HG02840 (cell line): ENCODE results near the gene ALOXE3.
A peak's percentile ranks its signal among the peaks of the same experiment; 100 is the strongest.

Experiments
- ATAC-seq: cut with Tn5 transposase; IDR thresholded peaks from one replicate; pipeline ENCODE4 v1.9.1; 2021; ENCODE audit warnings: mild to moderate bottlenecking, moderate library complexity, moderate number of reproducible peaks; ENCODE audit not compliant: unreplicated experiment, low FRiP score

Gene ALOXE3

DNA sequence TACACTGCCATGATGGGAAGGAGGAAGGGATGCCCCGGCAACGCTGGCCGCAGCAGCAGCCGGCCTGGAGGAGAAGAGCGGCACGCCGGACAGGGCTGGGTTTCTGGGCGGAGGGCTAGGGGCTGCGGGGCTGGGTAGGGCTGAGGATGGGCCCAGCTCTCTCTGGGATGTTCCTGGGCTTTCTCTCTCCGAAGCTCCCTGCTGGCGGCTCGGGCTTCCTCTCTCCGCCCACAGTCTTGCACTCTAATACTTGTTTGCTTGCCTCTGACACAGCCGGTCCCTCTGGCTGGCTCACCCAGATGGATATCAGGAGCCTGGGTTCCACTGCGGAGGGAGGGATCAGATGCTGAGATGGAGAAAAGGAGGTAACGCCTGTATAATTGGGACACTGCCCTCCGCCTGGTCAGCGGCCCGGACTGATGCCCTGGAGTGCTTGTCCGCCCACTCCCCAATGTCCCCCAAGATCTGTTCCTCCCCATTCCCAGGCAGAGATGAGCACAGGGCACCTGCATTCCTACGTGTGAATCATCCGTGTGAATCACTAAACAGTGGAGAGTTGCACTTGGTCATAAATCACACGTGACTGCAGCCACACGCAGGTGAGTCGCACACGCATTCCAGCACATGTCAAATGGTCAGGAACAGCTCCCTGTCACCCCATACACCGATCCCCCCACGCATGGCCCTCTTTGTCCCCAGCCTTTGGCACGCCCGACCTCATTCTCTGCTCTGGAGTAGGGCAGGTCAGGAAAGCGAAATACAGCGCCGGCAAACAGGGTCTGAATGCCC, at the start of gene ALOXE3:
Gene ALOXE3, minus strand, starts transcription at position 535 of the 789 bp plus-strand sequence. Its CDS starts 524 bp downstream, at position 11.
- no peak for ATAC-seq

DNA sequence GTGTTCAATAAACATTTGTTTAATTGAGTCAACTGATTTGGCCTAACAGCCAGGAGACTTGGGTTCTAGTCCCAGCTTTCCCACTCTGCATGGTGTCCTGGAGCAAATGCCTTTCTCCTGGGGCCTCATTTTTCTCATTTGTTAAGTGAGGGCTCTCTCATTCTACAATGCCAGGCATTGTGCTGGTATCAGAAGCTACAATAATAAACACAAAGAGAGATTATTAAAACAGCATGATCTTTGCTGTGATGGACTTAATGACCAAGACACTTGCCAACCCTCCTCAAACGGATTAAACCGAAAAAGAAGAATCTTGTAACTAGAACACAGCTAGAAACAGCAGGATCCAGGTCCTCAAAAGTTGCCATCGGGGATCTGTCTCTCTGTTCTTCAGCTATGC, 49.2 kb upstream of the ALOXE3 start:
- ATAC-seq: no peak

DNA sequence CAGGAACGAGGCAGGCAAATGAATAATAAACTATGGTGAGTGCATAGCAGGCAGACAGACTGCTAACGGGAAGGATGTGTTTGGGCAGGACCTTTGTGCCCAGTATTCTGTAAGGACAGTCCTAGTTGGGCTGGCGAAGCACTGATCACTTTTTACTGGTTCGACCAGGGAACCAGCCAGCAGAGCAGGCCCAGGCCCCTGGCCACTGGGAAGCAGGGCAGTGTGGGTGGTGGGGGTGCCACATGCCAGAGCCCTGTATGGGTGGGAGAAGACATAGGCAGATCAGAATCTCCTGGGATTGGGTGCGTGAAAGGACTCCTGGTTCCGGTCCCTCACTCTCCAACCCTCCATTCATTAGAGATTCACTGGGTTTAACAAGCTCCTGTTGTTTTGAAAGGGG, 48.4 kb upstream of the ALOXE3 start:
- no peak for ATAC-seq

DNA sequence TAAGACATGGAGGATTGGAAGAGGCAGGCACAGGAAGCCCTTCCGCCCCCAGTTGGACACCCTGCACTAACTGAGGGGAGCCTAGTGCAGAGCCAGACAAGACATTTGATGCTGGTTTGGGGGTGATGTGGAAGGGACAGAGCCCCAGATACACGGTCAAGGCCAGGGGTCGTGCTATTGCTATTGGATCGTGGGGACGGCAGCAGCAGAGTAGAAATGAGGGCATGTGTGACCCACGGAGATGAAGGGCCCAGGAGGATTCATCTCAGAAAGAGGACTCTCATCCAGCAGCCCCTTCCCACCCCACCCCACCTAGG, 46.5 kb upstream of the ALOXE3 start:
- no peak for ATAC-seq

DNA sequence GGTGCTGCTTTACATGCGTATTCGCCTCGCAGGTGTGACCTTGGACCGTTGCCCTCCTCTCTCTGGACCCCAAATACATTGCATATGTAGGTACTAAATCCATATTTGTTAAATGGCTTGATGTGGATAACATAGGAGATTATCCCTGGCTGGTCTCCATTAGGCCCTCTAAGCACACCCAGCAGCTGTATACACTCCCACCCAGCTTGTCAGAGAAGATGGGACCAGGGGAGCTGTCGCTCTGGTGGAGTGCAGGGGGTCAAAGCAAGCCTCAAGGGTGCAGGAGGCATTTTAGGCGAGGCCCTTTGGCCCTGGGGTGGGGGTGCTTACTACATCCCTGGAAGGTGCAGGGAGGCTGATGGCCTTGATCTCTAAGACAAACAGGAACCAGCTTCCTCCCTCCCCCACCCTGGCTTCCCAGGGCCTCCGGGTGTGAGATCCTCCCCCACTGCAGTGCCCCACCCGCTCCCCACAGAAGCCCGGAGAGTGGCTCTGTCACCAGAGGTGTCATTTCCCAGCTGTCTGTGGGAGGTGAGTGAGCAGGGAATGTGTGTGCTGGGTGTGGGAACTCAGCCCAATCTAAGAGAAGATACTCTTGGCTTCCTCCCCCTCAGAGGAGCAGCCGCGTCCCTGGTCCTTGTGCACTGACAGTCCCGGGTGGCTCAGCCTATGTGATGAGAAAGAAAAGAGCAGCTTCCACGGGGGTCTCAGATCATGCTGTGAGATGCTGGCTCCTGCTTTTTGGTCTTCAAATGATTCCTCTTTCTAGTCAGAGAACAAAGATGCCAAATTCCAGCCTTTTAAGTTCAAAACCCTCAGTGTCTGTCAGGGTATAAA, 45.9 kb upstream of the ALOXE3 start:
- no peak for ATAC-seq

DNA sequence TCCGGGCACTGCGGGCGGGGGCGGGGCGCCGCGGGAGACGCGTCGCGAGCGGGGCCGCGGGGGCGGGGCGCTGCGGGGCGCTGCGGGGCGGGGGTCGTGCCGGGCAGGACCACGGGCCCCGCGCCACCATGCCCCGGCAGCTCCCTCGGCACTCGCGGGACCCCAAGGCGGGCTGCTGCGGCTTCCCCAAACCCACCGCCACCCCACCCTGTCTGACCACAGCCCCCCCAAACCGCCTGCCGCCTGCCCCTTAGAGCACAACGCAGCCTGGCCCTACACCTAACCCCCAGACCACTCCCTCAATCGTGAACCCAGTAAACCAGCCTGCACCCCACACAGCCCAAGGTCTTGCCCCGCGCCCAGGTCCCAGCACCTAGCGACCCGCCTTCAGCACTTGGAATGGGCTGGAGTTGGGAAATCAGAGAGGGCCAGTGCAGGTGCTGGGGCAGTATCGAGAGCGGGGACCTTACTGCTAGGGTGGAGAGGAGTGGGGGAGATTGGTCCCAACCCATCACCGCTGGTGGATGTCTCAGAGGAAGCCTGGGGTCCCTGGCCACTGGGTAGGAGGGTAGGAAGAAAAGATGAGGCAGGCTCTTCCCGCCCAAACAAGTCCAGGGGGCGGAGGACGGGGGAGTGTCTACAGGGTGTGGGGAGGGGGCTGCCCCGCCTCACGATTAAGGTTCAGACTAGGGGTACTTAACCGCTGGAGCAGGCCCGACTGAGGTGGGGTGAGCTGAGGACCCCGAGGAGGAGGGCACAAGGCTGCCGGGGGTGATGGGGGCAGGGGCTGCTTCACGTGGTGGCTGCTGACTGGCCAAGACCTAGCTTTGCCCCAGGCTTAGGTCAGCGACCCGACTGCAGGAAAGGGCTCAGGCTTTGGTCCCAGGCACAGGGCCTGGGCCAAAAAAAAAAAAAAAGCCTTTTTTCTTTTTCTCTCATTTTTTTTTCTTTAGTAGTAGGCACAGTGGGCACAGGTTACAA, 45.0 kb upstream of the ALOXE3 start:
- no peak for ATAC-seq

DNA sequence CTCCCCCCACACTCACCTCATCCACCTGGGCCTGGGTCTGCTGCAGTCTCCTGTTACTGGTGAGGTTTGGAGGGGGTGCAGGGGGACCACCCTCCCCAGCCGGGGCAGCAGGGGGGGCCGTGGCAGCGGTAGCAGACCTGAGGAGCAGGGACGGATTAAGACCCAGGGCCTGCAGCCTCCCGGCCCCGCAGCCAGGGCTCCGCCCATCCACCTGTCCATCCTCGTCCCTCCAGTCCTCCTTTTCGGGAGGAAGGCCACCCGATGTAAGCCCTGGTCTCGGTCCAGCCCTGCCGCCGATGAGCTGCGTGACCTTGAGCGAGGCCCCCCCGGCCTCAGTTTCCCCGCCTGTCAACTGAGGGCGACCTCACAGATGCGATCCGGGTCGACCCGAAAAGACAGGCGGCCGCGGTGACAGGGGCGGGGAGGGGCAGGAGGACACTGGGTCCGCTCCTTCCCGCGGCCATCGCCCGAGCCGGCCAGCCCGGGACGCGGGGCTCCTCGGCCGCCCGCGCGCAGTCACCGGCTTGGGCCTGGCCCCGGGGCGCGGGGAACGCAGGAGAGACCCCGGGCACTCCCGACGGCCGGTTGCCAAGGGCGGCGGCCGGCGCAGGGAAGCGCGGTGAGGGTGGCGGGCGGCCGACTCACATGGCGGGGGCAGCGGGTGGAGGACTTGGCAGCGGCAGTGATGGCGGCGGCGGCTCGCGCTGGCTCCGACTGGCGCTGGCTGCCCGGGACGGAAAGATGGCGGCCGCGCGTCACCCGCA, 44.1 kb upstream of the ALOXE3 start, which contains the start of gene VAMP2:
Gene VAMP2, minus strand, starts transcription at position 716 of the 764 bp plus-strand sequence. Its CDS starts 69 bp downstream, at position 647.
- no peak for ATAC-seq

DNA sequence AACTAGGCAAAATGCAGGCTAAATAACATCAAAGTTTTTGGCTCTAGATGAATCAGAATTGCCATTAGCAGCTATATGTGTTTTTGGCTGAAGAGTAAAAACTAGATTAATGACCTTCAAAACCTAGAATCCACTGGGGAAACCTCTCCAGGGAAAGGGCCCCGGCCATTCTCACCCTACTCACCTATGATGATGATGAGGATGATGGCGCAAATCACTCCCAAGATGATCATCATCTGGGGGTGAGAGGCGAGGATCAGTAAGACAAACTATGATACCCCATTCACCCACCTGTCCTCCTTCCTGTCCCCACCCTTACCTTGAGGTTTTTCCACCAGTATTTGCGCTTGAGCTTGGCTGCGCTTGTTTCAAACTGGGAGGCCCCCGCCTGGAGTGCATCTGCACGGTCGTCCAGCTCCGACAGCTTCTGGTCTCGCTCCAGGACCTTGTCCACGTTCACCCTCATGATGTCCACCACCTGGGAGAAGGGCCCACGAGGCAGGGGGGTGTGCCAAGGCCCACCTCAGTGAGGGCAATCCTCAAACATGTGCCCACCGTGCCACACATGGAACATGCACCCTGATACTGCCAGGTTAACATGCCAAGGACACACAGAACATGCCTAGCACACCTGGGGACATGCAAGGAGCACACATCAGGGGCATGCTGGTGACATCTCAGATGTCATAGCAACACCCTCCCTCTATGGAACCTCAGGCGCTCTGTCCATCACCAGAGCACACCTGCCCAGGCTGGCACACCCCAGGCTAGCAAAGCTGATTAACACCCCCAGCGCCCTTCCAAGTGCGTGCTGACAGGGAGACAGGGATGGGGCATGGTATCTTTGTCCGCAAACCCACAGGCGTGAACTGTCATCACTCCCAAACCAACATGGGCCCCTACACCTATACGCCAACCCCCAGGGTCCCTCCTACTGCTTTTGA, 43.2 kb upstream of the ALOXE3 start:
- ATAC-seq: no peak

DNA sequence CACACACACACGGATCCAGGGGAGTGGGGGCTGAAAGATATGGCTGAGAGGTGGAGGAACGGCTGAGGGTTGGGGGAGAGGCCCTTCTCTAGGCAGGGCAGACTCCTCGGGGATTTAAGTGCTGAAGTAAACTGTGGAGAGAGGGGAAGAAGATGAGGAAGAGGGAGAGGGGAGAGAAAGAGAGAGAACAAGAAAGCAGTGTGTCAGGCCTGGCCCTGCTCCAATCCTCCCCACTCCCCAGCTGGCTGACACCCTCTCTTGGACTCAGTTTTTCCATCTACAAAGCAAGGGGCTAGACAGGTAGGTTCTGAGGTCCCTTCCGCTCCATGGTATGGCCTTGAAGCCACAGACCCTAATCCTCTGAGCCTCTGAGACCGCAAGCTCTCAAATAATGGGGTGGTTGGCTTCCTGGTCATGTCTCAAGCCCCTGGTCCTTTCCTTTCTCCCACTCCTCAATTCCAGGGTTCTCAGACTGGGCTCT, 42.5 kb upstream of the ALOXE3 start:
- no peak for ATAC-seq

DNA sequence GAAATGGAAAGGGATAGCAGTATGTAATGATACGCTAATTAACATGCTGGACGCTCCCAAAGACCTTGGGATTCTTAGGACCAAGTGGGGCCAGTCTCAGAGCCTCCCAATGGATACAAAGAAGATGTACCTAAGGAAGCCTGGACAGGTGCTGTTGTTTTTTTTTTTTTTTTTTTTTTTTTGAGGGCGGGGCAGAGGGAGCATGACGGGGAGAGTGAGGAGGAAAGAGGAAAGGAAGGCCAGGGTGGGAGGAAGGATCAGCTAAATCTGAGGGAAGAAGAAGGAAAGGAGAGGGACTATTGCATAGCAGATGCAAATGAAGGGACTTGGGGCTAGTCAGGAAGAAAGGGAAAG, 41.9 kb upstream of the ALOXE3 start:
- no peak for ATAC-seq

DNA sequence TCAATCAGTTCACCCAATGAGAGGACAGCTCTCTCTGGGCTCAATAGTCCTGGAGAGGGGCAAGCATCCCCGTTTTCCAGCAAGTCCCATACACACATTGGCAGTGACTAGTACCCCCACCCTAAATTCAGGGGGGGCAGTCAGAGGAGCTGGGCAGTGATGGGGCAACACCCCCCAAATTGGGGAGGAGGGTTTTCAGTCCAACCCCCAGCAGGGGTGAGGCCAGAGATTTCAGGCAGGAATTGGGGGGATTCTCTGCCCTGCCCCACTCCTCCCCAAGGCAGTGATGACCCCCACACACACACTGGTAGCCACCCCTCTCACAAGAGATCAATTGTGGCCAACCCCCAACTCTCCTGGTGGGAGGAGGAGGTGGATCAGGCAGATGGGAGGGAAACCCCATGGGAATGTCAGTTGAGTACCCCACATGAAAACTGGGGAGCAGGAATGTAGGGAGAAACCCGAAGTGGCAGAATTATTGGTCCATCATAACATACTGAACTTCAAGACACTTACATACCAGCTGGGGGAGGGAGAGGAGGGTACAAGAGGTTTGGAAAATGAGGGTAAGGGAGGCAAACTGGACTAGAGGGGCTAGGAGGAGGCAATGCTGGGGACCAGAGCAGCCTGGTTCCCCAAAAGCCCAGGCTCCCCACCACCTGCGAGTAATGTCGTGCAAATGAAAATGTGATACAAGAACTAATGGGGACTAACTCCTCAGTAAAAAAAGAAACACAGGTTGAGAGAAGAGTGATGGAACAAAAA, 41.3 kb upstream of the ALOXE3 start:
- no peak for ATAC-seq

DNA sequence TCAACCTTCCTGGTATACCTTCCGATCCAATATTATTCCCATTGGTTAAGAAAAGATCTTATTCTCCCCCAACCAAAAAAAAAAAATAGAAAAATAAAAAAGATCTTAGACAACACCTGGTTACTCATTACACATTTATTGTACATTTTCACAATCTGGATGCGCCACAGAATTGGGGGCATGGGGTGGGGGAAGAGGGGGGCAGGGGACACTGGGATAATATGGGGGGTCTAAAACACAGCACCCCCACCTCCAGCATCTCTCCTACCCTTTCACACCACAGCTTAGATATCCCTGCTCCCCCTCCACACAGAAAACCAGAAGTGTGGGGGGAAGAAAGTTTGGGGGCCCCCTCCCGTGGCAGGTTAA, 40.7 kb upstream of the ALOXE3 start:
- ATAC-seq: no peak

DNA sequence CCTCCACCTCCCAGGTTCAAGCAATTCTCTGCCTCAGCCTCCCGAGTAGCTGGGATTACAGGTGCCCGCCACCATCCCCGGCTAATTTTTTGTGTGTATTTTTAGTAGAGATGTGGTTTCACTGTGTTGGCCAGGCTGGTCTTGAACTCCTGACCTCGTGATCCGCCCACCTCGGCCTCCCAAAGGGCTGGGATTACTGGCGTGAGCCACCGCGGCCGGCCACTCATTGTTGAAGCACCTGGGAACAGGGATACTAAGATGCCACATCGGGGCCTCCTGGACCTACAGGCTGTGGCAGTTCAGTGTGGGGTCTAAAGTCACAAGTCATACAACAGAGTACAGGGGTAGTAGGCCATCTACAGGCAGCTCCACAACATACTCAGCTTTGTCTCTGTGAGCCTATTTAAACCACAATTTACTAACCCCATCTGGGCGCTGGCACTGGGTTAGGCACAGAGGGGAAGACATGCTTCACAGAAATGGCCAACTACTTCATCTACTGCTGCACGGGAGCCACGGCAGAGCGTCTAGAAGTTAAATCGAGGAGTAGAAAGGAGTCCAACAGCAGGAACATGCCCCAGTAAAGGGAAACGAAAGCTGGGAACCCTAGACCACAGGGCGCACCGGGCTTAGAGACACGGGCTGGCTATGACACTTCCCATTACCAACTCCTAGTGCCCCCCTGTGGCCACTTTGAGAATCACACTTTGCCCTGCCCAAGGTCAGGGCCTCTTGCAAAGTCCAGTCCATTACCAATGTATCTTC, 40.1 kb upstream of the ALOXE3 start:
- ATAC-seq: no peak

DNA sequence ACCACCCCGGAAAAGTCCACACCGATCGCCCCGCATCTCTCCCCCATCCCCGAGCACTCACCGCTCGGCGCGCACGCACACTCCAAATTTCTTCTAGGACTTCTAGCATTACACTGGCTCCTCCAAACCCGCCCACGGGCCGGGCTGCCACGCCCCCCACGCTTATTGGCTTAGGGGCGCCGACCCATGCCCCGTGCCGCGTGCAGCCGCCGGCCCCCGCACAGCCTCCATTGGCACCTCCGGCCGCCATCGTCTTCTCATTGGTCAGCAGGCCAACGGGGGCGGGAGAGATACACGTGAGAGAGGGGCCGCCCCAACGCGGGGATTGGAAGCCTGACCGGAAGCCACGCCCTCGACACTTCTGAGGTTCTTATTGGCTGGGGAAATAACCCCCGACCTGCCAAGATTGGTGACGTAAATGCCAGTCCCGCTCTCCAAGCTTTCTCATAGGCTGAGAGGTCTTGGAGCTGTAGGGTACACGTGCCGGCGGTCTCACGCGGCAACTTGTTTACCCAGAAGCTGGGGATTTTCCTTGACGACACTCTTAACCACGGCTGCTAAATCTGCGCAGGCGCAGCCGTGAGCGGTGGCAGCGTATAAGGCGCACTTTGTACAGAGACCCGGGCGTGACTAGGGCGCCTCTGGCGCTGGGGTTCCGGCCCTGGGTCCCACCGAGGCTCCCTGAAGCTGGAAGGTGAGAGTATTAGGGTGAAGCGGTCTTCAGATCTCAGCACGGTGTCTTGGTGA, 38.1 kb upstream of the ALOXE3 start:
- ATAC-seq: peak; percentile 79

DNA sequence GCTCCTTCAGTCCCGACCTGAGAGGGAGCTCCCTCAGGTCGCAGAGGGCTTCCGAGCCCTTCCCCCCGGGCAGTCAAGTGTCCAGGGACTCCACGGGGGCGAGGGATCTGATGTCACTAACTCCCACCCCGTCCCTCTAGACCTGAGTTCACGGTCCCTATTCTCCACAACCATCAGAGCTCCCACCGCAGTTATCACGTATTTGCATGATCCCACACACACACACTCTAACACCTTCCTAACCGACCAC, 37.6 kb upstream of the ALOXE3 start:
- ATAC-seq: no peak

DNA sequence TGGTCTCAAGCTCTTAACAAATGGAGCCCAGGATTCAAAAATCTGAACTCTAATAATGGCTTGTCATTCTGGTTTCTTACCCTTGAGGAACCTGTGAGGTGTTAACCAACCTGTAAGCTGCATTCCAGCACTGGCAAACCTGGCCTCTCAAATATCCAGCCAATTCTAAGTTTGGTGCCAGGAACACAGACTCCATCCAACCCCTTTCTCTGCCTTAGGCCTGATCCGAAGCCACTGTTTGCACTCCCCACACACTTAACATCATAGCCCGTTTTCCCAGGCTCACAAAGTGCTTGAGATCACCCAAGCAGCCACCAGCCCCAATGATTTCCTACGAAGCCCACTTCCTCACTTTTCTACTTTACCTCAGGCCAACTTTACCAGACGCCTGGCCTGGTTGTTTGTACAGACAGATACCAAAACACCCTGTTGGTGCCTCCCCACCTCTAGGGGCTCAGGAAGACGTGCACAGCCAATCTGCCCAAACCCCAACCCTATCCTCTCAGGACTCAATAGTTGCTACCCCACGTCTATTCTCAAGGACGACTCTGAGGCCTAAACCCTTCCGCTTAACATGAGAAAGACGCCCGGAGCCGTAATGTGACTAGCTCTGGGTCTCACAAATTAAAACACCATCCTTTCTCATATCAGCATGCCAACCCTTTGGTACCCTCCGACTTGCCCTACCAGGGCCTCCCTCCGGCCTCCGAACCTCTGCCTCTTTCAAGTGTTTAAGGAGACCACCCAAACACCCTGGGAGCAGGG, 37.1 kb upstream of the ALOXE3 start:
- no peak for ATAC-seq
